HG02798 (cell line): ENCODE measurements around the gene CCDC186.
A peak's percentile ranks its signal among the peaks of the same experiment; 100 is the strongest.

ENCODE experiments used
- ATAC-seq: cut with Tn5 transposase; IDR thresholded peaks from one replicate; pipeline ENCODE4 v1.9.1; 2021; ENCODE audit warnings: mild to moderate bottlenecking; ENCODE audit not compliant: unreplicated experiment, poor library complexity

Gene CCDC186

GRCh38 chr10:114118514-114118913 lies 55.5 kb downstream of the CCDC186 start:
- ATAC-seq: no peak

GRCh38 chr10:114117728-114118127 lies 56.3 kb downstream of the CCDC186 start:
- ATAC-seq: no peak

GRCh38 chr10:114115661-114116445 lies 58.1 kb downstream of the CCDC186 start:
- no peak for ATAC-seq

DNA sequence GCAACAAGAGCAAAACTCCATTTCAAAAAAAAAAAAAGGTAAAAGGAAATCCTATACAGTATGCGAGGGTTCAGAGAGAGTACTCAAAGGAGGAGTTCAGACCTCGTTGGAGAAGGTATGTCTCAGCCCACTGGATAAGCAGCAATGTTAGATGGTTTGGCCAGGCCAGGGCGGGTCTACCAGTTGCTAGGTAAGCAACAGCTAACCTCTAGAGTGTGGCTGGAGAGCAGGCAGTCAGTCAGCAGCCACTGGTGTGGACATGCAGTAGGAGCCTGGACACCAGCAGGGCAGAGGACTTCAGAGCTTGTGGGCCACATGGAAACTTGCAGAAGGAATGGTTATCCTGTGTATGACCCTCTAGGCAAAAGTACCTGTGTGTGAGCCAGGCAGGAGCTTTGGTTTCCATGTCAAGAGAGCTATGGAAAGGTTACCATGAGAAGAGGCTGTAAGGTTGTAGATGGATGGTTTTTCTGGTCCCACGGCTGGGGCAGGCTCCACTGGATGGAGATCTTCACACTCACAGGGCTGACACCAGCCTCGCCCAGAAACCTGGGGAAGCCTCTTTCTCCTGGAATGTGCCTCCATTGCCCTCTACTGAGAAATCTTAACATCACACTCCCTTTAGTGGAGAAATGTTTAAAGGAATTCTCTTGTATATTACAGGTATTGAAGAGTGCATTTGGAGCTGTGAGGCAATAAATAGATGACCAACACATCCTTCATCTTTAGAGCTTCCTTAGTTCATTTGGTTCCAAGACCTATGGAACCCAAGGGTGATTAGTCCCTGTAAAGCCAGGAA lies 63.6 kb downstream of the CCDC186 start:
- ATAC-seq: no peak

DNA sequence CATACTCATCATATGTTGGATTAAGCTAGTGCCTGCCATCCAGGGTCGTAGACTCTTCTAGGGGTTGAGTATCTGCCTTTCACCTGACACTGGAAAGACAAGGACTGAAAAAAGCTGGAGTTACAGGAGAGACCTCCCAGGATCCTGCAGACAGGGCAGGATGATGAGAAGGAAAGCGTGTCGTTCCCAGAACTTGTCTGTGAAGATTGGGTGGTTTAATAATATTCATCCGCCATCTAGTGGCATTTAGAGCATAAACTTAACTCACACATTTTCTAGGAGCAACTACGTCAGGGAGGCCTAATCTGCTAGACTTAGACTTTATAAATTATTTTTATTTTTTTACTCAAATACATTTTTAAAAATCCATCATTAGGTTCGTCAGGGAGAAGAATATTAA lies 70.7 kb downstream of the CCDC186 start:
- ATAC-seq: peak; percentile 54

DNA sequence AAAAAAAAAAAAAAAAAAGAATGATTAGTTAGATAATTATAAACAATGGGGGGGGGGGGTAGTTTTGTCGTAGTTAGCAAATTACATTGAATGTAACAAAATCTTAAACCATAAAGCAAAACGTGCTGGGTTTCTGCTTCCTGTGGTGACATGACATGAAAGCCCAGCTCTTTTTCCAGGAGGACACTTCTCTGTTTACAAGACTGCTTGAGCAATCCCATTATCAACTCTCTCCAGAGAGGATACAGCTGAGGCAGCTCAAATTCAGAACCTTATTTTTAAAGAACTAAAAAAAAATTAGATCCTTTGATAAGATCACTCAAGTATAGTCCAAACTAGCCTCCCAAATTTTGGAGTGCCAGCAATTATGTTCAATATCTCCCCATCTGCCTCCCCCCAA lies 71.7 kb downstream of the CCDC186 start:
- ATAC-seq: no peak

- ATAC-seq: no peak
Observed at GRCh38 chr10:114100848-114101741, 72.9 kb downstream of the CCDC186 start.

DNA sequence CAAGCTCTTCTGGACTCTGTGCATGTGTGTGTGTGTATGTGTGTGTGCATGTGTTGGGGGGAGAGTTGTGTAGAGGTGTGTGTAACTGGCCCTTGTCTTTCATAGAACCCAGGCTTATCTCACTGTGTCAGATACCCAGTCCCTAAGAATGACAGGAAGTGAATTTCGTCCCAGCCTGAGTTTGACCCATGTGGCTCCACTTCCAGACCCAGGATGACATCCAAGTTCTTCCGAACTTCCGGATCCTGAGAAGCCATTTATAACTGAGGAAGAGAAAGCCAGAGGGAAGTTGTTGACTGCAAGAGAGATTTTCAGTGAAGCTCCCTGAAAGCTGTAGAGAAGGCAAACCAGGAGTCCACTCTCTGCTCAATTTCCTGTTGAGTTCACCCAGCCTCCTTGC lies 77.1 kb downstream of the CCDC186 start:
- no peak for ATAC-seq

DNA sequence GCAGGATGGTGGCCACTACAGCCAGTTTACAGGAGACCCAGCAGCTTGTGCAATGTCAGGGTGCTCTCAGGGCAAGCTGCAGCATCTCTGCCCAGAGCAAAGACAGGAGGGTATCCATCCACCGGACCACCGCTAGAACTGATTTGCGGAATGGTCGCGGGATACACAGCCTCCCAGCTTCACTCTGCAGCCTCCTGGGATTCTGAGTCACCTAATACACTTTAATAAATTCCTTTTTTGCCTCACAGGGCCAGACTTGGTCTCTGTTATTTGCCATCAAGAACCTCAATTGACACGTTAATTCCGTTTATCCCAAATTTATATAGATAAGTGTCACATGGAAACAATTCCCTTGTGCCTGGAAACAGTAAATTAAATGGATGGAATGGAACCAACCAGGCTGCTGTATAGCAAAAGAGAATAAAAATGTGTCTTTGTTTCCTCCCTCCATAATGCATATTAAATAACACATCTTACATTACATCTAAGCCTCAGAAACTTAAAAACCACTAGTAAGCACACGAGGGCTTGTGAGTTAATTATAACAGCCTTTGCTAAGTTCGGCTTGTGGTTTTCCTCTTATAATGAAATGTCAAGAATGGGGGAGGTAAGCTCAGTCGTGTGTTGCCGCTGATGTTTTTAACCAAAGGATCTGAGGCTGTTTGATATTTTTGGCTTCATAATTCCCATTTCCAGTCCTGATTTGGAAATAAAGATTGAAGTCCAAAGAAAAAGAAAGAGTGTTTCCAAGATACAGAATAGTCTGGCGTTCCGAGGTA lies 78.3 kb downstream of the CCDC186 start:
- peak; percentile 54 for ATAC-seq

DNA sequence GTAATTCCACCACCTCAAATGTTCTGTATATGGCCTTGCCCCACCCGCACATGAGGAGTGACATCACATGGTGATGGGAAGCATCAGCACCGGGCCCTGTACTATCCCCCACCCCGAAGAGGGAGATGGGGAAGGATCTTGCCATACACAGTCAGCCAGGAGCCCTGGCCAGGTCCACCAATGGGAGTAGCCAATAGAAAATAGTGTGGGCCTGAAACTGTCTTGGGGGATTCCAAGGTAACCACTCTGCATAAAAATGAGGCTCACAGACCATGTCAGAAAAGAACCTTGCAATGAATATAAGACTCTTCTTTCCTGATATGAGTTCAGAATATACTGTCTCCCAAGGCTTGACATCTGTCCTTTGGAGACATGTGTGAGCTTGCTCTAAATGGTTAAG lies 79.2 kb downstream of the CCDC186 start:
- peak; percentile 65 for ATAC-seq

DNA sequence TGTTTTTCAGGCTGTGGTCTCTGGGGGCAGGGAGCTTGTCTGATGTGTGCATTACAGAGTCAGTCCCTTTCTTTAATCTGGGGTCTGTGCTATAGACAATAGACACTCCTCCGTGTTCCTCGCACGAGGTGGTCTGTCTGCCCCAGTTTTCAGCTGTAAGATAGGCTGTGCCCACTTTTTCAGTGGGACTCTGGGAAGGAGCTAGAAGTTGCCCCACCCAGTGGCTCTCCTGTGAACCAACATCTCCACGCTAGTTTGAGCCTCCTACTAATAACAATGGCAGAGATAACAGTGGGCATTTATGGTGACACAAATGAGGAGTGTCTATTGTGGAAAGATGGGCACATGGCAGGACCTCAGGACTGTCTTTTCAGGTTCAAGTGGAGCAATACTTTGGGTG lies 86.3 kb downstream of the CCDC186 start:
- ATAC-seq: no peak

GRCh38 chr10:114087255-114087654 lies 86.7 kb downstream of the CCDC186 start:
- no peak for ATAC-seq

- no peak for ATAC-seq
Observed at GRCh38 chr10:114084215-114084614, 89.8 kb downstream of the CCDC186 start.

- no peak for ATAC-seq
Observed at GRCh38 chr10:114083040-114083439, 91.0 kb downstream of the CCDC186 start.

- ATAC-seq: no peak
Observed at GRCh38 chr10:114081911-114082583, 92.0 kb downstream of the CCDC186 start.

DNA sequence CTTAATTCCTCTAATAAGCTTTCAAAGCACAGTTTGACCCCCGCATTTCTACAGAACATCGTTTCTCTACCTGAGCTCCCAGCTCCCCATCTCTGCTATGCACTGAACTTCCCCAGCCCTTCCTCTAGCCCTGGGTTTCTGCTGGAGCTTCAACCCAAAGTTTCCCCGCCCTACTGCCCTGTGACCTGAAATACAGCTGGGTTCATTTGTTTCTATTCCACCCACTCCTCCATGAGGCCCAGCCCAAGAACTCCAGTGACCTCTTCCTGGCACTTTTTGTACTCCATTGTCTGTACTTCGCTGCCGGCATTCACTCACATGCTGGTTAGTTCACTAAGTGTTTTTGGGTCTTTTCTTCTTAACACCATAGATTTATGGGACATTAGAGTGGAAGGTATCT lies 94.6 kb downstream of the CCDC186 start:
- no peak for ATAC-seq

DNA sequence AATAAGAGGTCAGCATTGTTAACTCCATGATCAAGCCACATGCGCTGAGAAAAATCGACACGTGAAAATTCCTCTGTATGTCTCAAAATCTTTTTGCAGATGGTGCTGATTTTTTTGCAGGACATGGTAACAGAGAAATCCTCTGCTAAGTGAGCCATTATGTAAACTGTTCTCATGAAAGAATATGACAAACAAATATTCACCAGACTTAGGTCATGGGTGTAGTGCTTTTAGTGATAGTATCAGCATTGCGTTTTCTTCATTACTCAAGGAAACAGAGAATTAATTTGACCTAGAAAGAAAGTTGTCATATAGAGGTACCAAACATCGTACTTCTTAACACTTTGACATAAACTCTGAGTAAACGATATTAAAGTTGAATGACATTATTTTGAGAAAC lies 95.7 kb downstream of the CCDC186 start:
- no peak for ATAC-seq

DNA sequence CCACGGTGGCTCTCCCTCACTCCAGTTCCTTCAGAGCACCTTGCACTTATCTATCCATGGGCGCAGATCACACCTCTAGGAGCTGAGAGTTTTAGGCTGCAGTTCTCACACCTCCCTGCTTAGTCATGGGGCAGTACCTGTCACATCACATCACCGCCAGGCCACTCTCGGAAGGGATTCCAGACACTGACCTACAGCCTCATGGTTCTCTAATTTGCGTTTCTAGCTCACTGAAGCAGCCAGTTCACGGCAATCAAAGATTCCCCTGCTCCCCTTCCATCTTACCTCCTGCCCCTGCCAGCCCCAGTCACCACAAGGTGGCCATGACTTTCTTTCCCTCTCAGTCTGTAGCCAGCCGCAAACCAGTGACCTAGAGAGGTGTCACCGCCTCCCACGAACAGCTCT lies 96.2 kb downstream of the CCDC186 start:
- ATAC-seq: peak; percentile 86

GRCh38 chr10:114077347-114077746 lies 96.7 kb downstream of the CCDC186 start:
- no peak for ATAC-seq
